Psoas muscle (tissue), 8 donors: Measurements from ENCODE around the gene PDLIM1. TPM values are rescaled to one million over a fixed set of nuclear protein-coding genes. Genes with fewer than 3 reads are reported as not detected.

Experiments used
- ATAC-seq, 4 donors: fragments of 200-7000 bp; cut with Tn5 transposase; one replicate each; pipeline ENCODE4 v1.9.1; 2020; ENCODE audit warnings: moderate library complexity in 3 of 4, mild to moderate bottlenecking in 2 of 4
- DNase-seq, 2 donors: peaks; one replicate each; pipeline ENCODE4 v3.0.0-alpha.2; 2020
- H3K27ac ChIP-seq: fragments of 200-600 bp; one replicate; pipeline ENCODE4 v1.8.0; 2022
- H3K27me3 ChIP-seq, 3 donors: fragments of 200-600 bp in 1 of 3; one replicate each; pipeline versions ENCODE4 v1.6.1 to v1.8.0; 2013 to 2022; ENCODE audit warnings: low read length in 2 of 3, mild to moderate bottlenecking in 2 of 3, moderate library complexity in 1 of 3; ENCODE audit not compliant: insufficient read depth in 3 of 3
- H3K36me3 ChIP-seq, 2 donors: fragments of 200-600 bp in 1 of 2; one replicate each; pipeline versions ENCODE4 v1.6.1 to v1.8.0; 2013 to 2022; ENCODE audit warnings: low read depth in 1 of 2, mild to moderate bottlenecking in 1 of 2, moderate library complexity in 1 of 2; ENCODE audit not compliant: insufficient read depth in 1 of 2
- H3K4me1 ChIP-seq: fragments of 200-600 bp; one replicate; pipeline ENCODE4 v1.8.0; 2022
- H3K4me3 ChIP-seq: fragments of 200-600 bp; one replicate; pipeline ENCODE4 v1.8.0; 2022; ENCODE audit warnings: mild to moderate bottlenecking
- H3K9me3 ChIP-seq: fragments of 200-600 bp; one replicate; pipeline ENCODE4 v1.8.0; 2022
- WGBS, 3 donors: extraction: QIAGEN DNeasy Blood & Tissue Kit; methylation state at CpG; one replicate each; pipeline versions ENCODE4 v1.1.6 to v1.1.7; 2013; 5-methylcytosine and 5-hydroxymethylcytosine counted together
- intact Hi-C, 2 donors: fragments of 100-400 bp; cut with DNase I; formaldehyde crosslinking; loops; one replicate each; pipeline versions ENCODE4 v1.11.0 to v1.14.2; 2022
- polyA plus RNA-seq, 3 donors: library from polyadenylated mRNA; stranded (reverse); fragments of 200-250 nt; gene quantifications; one replicate each; pipeline ENCODE4 v1.2.3, GENCODE V29; 2013
- total RNA-seq, 4 donors: library from RNA; stranded (reverse); fragmentation: NEBNext Ultra II Directional in 2 of 4; extraction: Animal tissue kit (Norgen Biotek cat#: 25700) in 2 of 4; gene quantifications; one replicate each; pipeline versions ENCODE4 v1.2.1 to v1.2.4, GENCODE V29; 2021 to 2023
- TF ChIP-seq, protein P1 (sequence below): fragments of 200-600 bp; IDR thresholded peaks from one replicate; pipeline ENCODE4 v1.8.0; 2022; ENCODE audit warnings: antibody characterized with exemption
- donor health status: healthy with polysubstance abuse.
- donor health status: DM: no; HTN: no; CAD: no; lungs with moderate emphysema.
- donor health status: Bipolar disorder and iron deficiency.
- donor health status: healthy.
- donor health status: DM: yes; HTN: yes; CAD: no.
- donor health status: DM: no; HTN: no; CAD: no.
- donor health status: DM: no; HTN: no; CAD: no.
- donor health status: DM: yes; HTN: yes; CAD: no.

Gene PDLIM1
- total and polyA plus RNA-seq, 7 donors, result 97.3 to 504 (median 325) TPM

DNA sequence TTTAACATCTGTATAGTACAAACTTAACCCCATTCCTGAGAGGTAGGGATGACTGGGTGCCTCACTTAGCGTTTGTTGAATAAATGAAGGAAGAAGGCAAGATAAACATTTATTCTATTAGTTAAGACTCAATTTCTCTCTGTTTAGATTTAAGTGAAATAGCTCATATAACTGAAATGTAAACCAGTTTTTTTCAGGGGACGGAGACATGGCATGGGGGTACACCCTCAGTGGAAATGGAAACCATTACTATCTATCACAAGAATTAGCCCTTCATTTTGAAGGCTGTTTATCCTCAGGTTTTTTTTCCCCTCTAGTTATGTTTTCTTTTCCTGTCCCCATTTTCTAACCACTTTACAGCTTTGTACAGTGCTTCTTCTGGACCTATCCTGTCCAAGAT is 35.6 kb upstream of the PDLIM1 start:
- DNase-seq (no peak), ATAC-seq (no peak)
- Histone ChIP-seq H3K9me3 (no peaks in the 10 kb centered on the region), H3K27me3 (no peaks in the 10 kb centered on the region), H3K4me3 (no peak overlapping the region), H3K36me3 (peaks cover 0 to 32% of the 10 kb centered on the region in 2 donors), H3K4me1 (peaks cover 46% of the 10 kb centered on the region), H3K27ac (peak overlapping the region; percentile 73)
- intact Hi-C loops, result no loop called here
- TF ChIP-seq, protein P1, sequence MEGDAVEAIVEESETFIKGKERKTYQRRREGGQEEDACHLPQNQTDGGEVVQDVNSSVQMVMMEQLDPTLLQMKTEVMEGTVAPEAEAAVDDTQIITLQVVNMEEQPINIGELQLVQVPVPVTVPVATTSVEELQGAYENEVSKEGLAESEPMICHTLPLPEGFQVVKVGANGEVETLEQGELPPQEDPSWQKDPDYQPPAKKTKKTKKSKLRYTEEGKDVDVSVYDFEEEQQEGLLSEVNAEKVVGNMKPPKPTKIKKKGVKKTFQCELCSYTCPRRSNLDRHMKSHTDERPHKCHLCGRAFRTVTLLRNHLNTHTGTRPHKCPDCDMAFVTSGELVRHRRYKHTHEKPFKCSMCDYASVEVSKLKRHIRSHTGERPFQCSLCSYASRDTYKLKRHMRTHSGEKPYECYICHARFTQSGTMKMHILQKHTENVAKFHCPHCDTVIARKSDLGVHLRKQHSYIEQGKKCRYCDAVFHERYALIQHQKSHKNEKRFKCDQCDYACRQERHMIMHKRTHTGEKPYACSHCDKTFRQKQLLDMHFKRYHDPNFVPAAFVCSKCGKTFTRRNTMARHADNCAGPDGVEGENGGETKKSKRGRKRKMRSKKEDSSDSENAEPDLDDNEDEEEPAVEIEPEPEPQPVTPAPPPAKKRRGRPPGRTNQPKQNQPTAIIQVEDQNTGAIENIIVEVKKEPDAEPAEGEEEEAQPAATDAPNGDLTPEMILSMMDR, result no peak
- WGBS, 3 donors, result 89 to 100% (median 97%) methylated on average over 2 of the region's 2 CpGs

DNA sequence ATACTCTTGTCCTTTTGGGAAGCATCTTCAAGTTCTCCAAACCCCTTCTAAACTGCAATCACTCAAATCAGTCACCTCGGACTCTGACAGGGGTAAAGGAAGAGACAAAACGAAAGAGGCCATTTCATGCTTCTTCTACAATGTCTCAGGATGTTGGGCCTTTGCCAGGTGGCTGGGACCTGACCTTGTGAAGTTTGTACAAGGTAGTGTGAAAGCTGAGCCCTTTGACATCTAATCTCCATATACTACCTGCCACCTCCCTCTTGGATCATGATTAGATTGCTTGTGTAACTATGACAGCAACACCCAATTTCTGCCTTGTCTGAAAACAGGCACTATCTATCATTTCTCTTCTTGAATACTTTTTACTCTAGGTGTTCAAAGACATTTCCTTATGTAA is 35.1 kb upstream of the PDLIM1 start:
- DNase-seq, result no peak
- Histone ChIP-seq H3K27ac (no peak overlapping the region), H3K36me3 (peaks cover 0 to 35% of the 10 kb centered on the region in 2 donors), H3K4me1 (peaks cover 46% of the 10 kb centered on the region), H3K4me3 (no peak overlapping the region), H3K9me3 (no peaks in the 10 kb centered on the region), H3K27me3 (no peaks in the 10 kb centered on the region)
- TF ChIP-seq, protein P1, result no peak
- intact Hi-C loops, result no loop called here
- WGBS, 3 donors, result 59 to 82% (median 63%) methylated on average over 2 of the region's 2 CpGs
- no peak for ATAC-seq

DNA sequence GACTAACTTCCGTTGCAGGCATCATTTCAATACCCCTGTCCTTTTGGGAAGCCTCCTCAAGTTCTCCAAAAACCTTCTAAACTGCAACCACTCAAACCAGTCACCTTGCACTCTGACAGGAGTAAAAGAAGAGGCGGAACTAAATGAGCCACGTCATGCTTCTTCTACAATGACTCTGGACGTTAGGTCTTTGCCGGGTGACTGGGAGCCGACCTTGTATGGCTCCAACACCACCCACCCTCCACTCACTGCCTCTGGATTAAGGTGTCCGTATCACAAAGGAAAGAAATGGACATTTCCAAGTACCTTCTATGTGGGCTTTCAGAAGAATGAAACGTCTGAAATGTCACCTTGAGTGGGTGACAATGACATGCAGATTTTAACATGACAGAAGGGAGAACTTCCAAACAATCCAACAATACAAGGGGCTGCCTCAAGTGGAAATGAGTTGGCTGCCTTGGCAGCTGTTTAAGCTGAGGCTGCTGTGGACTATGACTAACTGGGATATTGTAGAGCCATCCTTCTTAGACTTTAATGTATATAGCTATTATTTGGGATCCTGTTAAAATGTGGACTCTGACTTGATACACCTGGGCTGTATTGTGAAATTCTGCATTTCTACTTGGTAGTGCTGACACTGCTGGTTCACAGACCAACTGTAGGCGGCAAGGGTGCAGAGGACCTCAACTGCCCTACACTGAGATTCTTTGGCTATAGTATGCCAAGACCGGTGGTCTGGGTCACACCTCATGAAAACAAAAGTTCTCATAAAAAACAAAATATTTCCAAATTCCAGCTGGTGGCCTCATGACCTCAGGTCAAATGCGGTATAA is 33.8 kb upstream of the PDLIM1 start:
- intact Hi-C loops, result no loop called here
- Histone ChIP-seq H3K4me3 (no peak overlapping the region), H3K9me3 (no peaks in the 10 kb centered on the region), H3K4me1 (peaks cover 46% of the 10 kb centered on the region), H3K27me3 (no peaks in the 10 kb centered on the region), H3K27ac (peak overlapping the region; percentile 51), H3K36me3 (peaks cover 0 to 39% of the 10 kb centered on the region in 2 donors)
- WGBS, 3 donors, result 64 to 78% (median 78%) methylated on average over 11 of the region's 11 CpGs
- ATAC-seq, result no peak
- no peak for DNase-seq
- TF ChIP-seq, protein P1, result no peak

DNA sequence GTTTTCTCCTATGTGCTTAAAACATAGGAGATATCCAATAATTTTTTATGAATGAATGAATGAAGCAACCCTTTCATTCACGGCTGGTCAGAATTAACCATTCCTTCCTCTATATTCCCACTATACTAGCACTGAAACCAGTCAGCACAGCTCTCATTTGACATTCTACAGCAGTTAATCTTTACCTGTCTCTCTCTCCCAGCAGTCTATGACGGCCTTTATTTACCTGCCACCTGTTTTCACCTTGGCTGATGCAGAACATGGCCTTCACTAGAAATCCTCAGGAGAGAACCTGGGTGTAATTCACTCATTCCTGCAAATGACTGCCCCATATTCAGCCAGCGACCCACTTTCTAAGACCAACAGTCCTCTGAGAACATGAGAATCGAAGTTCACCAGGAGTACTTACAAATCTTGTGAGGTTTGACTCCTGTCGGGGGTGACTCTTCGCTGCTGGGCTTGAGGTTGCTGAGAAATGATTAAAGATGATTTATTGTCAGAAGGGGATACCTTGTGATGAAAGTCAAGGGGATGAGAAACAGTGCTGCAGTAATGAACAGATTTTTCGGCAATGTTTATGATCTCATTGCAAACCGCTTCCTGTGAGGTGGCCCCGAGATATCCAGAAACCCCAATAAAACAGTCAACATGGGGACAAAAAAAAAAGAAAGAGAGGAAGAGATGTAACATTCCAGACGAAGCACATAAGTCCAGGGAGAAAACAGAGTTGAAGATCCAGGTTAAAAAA is 30.9 kb upstream of the PDLIM1 start:
- DNase-seq (no peak), ATAC-seq (no peak)
- no peaks in the 10 kb centered on the region for H3K27me3 ChIP-seq
- no peak overlapping the region for H3K27ac ChIP-seq
- WGBS, 3 donors, result 89 to 90% (median 90%) methylated on average over 10 of the region's 10 CpGs
- H3K36me3 ChIP-seq, result peaks cover 0 to 64% of the 10 kb centered on the region in 2 donors
- H3K4me1 ChIP-seq, result peaks cover 22% of the 10 kb centered on the region
- TF ChIP-seq, protein P1, result no peak
- H3K4me3 ChIP-seq, result no peak overlapping the region
- H3K9me3 ChIP-seq, result no peaks in the 10 kb centered on the region
- intact Hi-C loops, result no loop called here
